T-helper 1 cell treated with Interleukin-12 subunit alpha and Interleukin-12 subunit beta and Interleukin-4 antibody, amounts not matched to agents 30 μg/mL and 1 μg/mL, for 36 hours (primary cell): ENCODE results near the gene RAB38.

Source experiments
- H3K27ac Mint-ChIP-seq: one replicate; pipeline ENCODE4 v1.8.0; 2021; ENCODE audit warnings: mild to moderate bottlenecking, mixed read lengths
- H3K27me3 Mint-ChIP-seq: one replicate; pipeline ENCODE4 v1.8.0; 2021; ENCODE audit warnings: low read depth, mixed read lengths
- H3K36me3 Mint-ChIP-seq: one replicate; pipeline ENCODE4 v1.8.0; 2021; ENCODE audit warnings: low read depth, mixed read lengths
- H3K4me1 Mint-ChIP-seq: one replicate; pipeline ENCODE4 v1.8.0; 2021; ENCODE audit warnings: low read depth, mixed read lengths
- H3K4me3 Mint-ChIP-seq: one replicate; pipeline ENCODE4 v1.8.0; 2021; ENCODE audit warnings: mild to moderate bottlenecking, moderate library complexity, mixed read lengths
- H3K9me3 Mint-ChIP-seq: one replicate; pipeline ENCODE4 v1.8.0; 2021; ENCODE audit warnings: mixed read lengths

RAB38 gene

GRCh38 chr11:88174709-88175568 lies at the start of gene RAB38:
Gene RAB38, minus strand, starts transcription at chr11:88175443. Its CDS starts 59 bp downstream, at chr11:88175384.
- Mint-ChIP-seq H3K27ac (peak within 1 kb of the TSS; percentile 72), H3K9me3 (no peaks in the 10 kb centered on the region), H3K4me1 (peaks cover 41% of the 10 kb centered on the region), H3K4me3 (peak within 1 kb of the TSS; percentile 76), H3K36me3 (no peaks in the 10 kb centered on the region), H3K27me3 (peaks cover 4% of the 10 kb centered on the region)

GRCh38 chr11:88213406-88213805 lies 38.2 kb upstream of the RAB38 start:
- peaks cover 2% of the 10 kb centered on the region for H3K36me3 Mint-ChIP-seq
- H3K27me3 Mint-ChIP-seq, result peaks cover 5% of the 10 kb centered on the region
- H3K4me3 Mint-ChIP-seq, result no peak overlapping the region
- H3K9me3 Mint-ChIP-seq, result no peaks in the 10 kb centered on the region
- no peak overlapping the region for H3K27ac Mint-ChIP-seq
- peaks cover 2% of the 10 kb centered on the region for H3K4me1 Mint-ChIP-seq

GRCh38 chr11:88212300-88212699 lies 37.1 kb upstream of the RAB38 start:
- H3K9me3 Mint-ChIP-seq, result no peaks in the 10 kb centered on the region

DNA sequence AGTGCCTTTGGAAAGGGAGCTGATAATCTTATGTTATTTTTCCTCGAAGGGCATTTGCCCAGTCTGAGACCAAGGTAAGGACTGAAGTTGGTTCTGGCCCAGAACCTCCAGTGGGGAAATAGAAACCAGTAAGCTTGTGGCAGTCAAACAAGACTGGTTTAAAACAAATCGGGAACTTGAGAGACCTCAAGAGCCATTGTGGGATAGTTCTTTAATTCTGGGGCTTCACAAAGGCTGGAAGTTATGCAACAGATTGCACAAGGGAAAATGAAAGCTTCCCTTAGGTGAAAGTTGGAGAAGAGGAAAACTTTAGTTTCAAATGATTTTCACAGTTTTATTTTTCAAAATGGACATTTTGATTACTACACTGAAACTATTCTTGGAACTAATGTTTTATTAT lies 33.5 kb upstream of the RAB38 start:
- H3K27ac Mint-ChIP-seq, result no peak overlapping the region
- H3K4me1 Mint-ChIP-seq, result peaks cover 2% of the 10 kb centered on the region
- H3K27me3 Mint-ChIP-seq, result peaks cover 5% of the 10 kb centered on the region
- H3K4me3 Mint-ChIP-seq, result no peak overlapping the region
- peaks cover 2% of the 10 kb centered on the region for H3K36me3 Mint-ChIP-seq
- no peaks in the 10 kb centered on the region for H3K9me3 Mint-ChIP-seq

More at GRCh38 chr11:88212300-88212699, 37.1 kb upstream of the RAB38 start:
- Mint-ChIP-seq H3K4me1 (peaks cover 2% of the 10 kb centered on the region), H3K36me3 (peaks cover 2% of the 10 kb centered on the region), H3K4me3 (no peak overlapping the region), H3K27me3 (peaks cover 5% of the 10 kb centered on the region), H3K27ac (no peak overlapping the region)

GRCh38 chr11:88206751-88207150 lies 31.5 kb upstream of the RAB38 start:
- Mint-ChIP-seq H3K36me3 (peaks cover 2% of the 10 kb centered on the region), H3K9me3 (no peaks in the 10 kb centered on the region), H3K27me3 (peaks cover 5% of the 10 kb centered on the region), H3K27ac (no peak overlapping the region), H3K4me3 (no peak overlapping the region), H3K4me1 (peaks cover 2% of the 10 kb centered on the region)

DNA sequence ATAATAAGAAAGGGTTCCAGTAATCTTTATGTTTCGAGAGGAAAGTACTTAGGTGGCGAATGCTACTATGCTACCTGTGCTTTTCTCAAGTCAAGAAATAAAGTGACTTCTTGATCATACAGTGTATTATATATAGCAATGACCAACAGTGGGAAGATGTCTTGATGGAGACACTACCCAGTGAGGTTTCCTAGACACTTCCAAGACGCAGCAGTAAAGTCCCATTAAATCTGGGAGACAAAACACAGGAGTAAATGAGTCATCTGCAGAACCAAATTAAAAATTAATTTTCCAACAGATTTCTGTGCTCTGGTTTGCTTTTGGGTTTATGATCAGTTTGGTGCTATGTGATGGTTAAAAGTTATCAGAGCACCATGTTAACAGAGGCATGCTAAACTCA lies 29.1 kb upstream of the RAB38 start:
- peaks cover 2% of the 10 kb centered on the region for H3K4me1 Mint-ChIP-seq
- H3K36me3 Mint-ChIP-seq, result peaks cover 2% of the 10 kb centered on the region
- peaks cover 5% of the 10 kb centered on the region for H3K27me3 Mint-ChIP-seq
- H3K4me3 Mint-ChIP-seq, result no peak overlapping the region
- no peak overlapping the region for H3K27ac Mint-ChIP-seq
- H3K9me3 Mint-ChIP-seq, result no peaks in the 10 kb centered on the region

GRCh38 chr11:88203604-88204003 lies 28.4 kb upstream of the RAB38 start:
- Mint-ChIP-seq H3K27me3 (peaks cover under 1% of the 10 kb centered on the region), H3K9me3 (no peaks in the 10 kb centered on the region), H3K4me1 (no peaks in the 10 kb centered on the region), H3K4me3 (no peak overlapping the region), H3K27ac (no peak overlapping the region), H3K36me3 (no peaks in the 10 kb centered on the region)

DNA sequence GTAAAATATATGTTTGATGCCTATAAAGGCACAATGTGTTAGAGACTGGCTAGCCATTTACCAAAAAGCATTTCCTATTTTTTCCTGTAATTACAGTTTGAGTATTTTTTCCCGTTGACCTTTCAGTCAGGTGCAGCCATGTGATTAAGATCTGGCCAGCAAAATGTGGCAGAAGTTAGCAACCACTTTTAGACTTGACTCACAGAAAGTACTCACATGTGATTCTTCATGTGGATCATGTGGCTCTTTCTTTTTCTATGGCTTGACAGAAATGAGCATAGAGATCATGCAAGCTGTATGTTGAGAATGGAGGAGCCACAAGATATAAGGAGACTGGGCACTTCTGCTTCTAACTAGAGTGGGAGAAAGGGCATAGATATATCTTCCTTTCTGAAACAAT lies 27.3 kb upstream of the RAB38 start:
- no peak overlapping the region for H3K4me3 Mint-ChIP-seq
- peaks cover 5% of the 10 kb centered on the region for H3K9me3 Mint-ChIP-seq
- H3K36me3 Mint-ChIP-seq, result no peaks in the 10 kb centered on the region
- H3K27me3 Mint-ChIP-seq, result no peaks in the 10 kb centered on the region
- no peaks in the 10 kb centered on the region for H3K4me1 Mint-ChIP-seq
- no peak overlapping the region for H3K27ac Mint-ChIP-seq

- no peak overlapping the region for H3K4me3 Mint-ChIP-seq
- H3K27me3 Mint-ChIP-seq, result peaks cover 36% of the 10 kb centered on the region
- no peaks in the 10 kb centered on the region for H3K36me3 Mint-ChIP-seq
- no peaks in the 10 kb centered on the region for H3K4me1 Mint-ChIP-seq
- H3K27ac Mint-ChIP-seq, result no peak overlapping the region
- peaks cover 22% of the 10 kb centered on the region for H3K9me3 Mint-ChIP-seq
Measured at GRCh38 chr11:88196393-88196792, 21.1 kb upstream of the RAB38 start.

- H3K27me3 Mint-ChIP-seq, result peaks cover 36% of the 10 kb centered on the region
- H3K27ac Mint-ChIP-seq, result no peak overlapping the region
- peaks cover 22% of the 10 kb centered on the region for H3K9me3 Mint-ChIP-seq
- H3K4me3 Mint-ChIP-seq, result no peak overlapping the region
- H3K4me1 Mint-ChIP-seq, result no peaks in the 10 kb centered on the region
- H3K36me3 Mint-ChIP-seq, result no peaks in the 10 kb centered on the region
Measured at GRCh38 chr11:88195908-88196307, 20.7 kb upstream of the RAB38 start.

DNA sequence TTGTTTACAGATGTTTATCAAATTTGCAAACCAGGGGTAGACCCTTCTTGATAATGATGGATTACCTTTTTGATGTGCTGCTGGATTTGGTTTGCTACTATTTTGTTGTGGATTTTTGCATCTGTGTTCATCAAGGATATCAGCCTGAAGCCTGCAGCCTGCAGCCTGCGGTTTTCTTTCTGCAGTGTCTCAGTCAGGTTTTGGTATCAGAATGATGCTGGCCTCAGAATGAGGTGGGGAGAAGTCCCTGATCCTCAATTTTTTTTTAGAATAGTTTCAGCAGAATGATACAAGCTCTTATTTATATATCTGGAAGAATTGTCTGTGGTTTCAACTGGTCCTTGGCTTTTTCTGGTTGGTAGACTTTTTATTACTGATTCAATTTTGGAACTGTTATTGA lies 19.7 kb upstream of the RAB38 start:
- H3K36me3 Mint-ChIP-seq, result no peaks in the 10 kb centered on the region
- no peaks in the 10 kb centered on the region for H3K4me1 Mint-ChIP-seq
- peaks cover 36% of the 10 kb centered on the region for H3K27me3 Mint-ChIP-seq
- H3K27ac Mint-ChIP-seq, result no peak overlapping the region
- peaks cover 22% of the 10 kb centered on the region for H3K9me3 Mint-ChIP-seq
- H3K4me3 Mint-ChIP-seq, result no peak overlapping the region

DNA sequence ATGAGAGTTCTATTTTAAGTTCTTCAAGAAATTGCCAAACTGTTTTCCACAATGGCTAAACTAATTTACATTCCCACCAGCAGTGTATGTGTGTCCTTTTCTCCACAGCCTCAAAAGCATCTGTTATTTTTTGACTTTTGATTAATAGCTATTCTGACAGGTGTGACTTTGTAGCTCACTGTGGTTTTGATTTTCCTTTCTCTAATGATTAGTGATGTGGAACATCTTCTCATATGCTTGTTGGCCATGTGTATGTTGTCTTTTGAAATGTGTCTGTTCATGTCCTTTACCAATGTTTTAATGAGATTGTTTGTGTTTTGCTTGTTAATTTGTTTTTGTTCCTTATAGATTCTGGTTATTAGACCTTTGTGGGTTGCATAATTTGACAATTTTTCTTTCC lies 18.0 kb upstream of the RAB38 start:
- H3K27me3 Mint-ChIP-seq, result peaks cover 36% of the 10 kb centered on the region
- H3K4me3 Mint-ChIP-seq, result no peak overlapping the region
- peaks cover 22% of the 10 kb centered on the region for H3K9me3 Mint-ChIP-seq
- no peak overlapping the region for H3K27ac Mint-ChIP-seq
- H3K36me3 Mint-ChIP-seq, result no peaks in the 10 kb centered on the region
- no peaks in the 10 kb centered on the region for H3K4me1 Mint-ChIP-seq

DNA sequence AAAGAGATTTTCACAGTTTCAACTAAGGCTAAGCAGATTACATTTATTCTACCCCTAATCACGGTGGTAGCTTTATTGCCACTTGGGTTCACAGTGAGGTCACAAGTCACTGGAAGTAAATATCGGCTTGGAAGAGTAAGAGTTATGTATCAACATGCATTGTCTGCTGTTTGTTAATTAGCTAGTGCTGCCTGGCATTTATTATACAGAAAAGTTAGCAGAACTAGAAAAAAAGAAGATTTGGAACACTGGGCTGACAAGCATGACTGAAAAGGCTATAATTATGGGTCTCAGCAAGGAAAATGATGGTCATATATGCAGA lies 13.7 kb upstream of the RAB38 start:
- H3K27me3 Mint-ChIP-seq, result peaks cover 24% of the 10 kb centered on the region
- H3K36me3 Mint-ChIP-seq, result no peaks in the 10 kb centered on the region
- no peak overlapping the region for H3K4me3 Mint-ChIP-seq
- H3K4me1 Mint-ChIP-seq, result no peaks in the 10 kb centered on the region
- no peaks in the 10 kb centered on the region for H3K9me3 Mint-ChIP-seq
- H3K27ac Mint-ChIP-seq, result no peak overlapping the region

DNA sequence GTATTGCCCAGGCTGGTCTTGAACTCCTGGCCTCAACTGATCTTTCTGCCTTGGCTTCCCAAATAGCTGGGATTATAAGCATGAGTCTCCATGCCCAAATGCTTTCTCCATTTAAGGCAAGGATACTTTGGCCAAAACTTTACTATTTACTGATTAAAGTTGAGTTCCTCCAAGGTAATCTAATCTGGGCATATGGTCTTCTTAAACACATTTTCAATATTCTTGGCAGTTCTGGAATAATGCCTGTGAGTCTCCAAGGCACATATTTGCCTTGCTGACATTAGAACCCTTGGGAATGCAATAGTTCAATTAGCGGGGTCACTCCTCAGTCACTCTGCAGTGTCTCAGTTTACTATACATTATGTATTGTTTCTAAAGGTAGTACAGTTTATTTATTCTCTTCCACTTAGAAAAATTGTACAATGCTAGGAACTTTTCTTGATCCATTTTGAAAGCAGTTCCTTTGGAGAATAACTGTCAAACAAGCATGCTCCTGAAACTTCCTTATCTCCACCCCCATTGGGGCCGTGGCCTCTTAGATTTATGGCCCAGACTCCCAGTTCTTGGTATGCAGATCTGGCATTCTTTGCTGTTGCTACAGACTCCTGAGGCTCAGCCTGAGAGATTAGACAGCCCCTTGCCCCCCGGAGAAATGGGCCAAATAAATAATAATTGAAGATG lies 13.1 kb upstream of the RAB38 start:
- Mint-ChIP-seq H3K4me1 (no peaks in the 10 kb centered on the region), H3K9me3 (no peaks in the 10 kb centered on the region), H3K4me3 (no peak overlapping the region), H3K27ac (no peak overlapping the region), H3K36me3 (peaks cover 2% of the 10 kb centered on the region), H3K27me3 (peaks cover 24% of the 10 kb centered on the region)

- Mint-ChIP-seq H3K36me3 (peaks cover 2% of the 10 kb centered on the region), H3K27me3 (peaks cover 30% of the 10 kb centered on the region), H3K9me3 (no peaks in the 10 kb centered on the region), H3K27ac (no peak overlapping the region), H3K4me1 (peaks cover 27% of the 10 kb centered on the region), H3K4me3 (no peak overlapping the region)
Measured at GRCh38 chr11:88183233-88183632, 8.0 kb upstream of the RAB38 start.
